ENCODE measurements around the gene SFXN2.

Gene SFXN2

GRCh38 chr10:102773320-102773719, 58.9 kb downstream of the SFXN2 start:
- no peak overlapping the region for H2AFZ ChIP-seq (ENCODE audit: insufficient read depth, low read length, poor library complexity)
- H3K9ac ChIP-seq (ENCODE audit: low read length) = no peak overlapping the region
- no peak overlapping the region for H3K23ac ChIP-seq (ENCODE audit: low read length)
- peaks cover 0 to 2% of the 10 kb centered on the region in 2 experiments for H3K36me3 ChIP-seq (ENCODE audit: control insufficient read depth in 1 of 2, insufficient read depth in 2 of 2, low read length in 2 of 2)
- no peak overlapping the region for H3K4ac ChIP-seq (ENCODE audit: low read depth, low read length)
- no peak overlapping the region for H4K8ac ChIP-seq (ENCODE audit: low read depth, low read length)
- H4K12ac ChIP-seq (ENCODE audit: low read depth, low read length) = no peak overlapping the region
- H3K4me2 ChIP-seq (ENCODE audit: low read length) = no peak overlapping the region
- peaks cover 58% of the 10 kb centered on the region for H3K79me1 ChIP-seq (ENCODE audit: low read length)
- no peak overlapping the region for H2BK12ac ChIP-seq (ENCODE audit: low read length)
- H3K4me3 ChIP-seq (ENCODE audit: low read depth, low read length) = no peak overlapping the region
- no peaks in the 10 kb centered on the region for H3K27me3 ChIP-seq (ENCODE audit: insufficient read depth, low read length)
- no peak overlapping the region for H3K14ac ChIP-seq (ENCODE audit: low read length)
- H3K18ac ChIP-seq (ENCODE audit: low read length) = no peak overlapping the region
- H4K91ac ChIP-seq (ENCODE audit: low read depth, low read length) = no peak overlapping the region
- peaks cover 3% of the 10 kb centered on the region for H3K9me3 ChIP-seq (ENCODE audit: insufficient read depth, low read depth, low read length)
- peaks cover 43 to 55% of the 10 kb centered on the region in 2 experiments for H3K4me1 ChIP-seq (ENCODE audit: control insufficient read depth in 1 of 2, insufficient read depth in 2 of 2, low read length in 2 of 2)
- H3K27ac ChIP-seq (ENCODE audit: low read depth, low read length) = no peak overlapping the region
- no peak overlapping the region for H2AK5ac ChIP-seq (ENCODE audit: low read length)
- H3K79me2 ChIP-seq (ENCODE audit: control insufficient read depth, insufficient read depth, low read length, poor library complexity) = peaks cover 27% of the 10 kb centered on the region
- DNase-seq = no peak
- no peak overlapping the region for H2BK5ac ChIP-seq (ENCODE audit: low read depth, low read length, poor library complexity)
- H2BK120ac ChIP-seq (ENCODE audit: insufficient read depth, low read length, poor library complexity) = no peak overlapping the region
- WGBS (ENCODE audit: extremely low coverage, insufficient coverage, insufficient read length) = no CpG with 5 or more reads among the region's 1 CpG

- Histone ChIP-seq H2AFZ (ENCODE audit: insufficient read depth, low read length, poor library complexity) (no peak overlapping the region), H3K4me3 (ENCODE audit: low read depth, low read length) (no peak overlapping the region), H3K23ac (ENCODE audit: low read length) (no peak overlapping the region), H3K9ac (ENCODE audit: low read length) (peak overlapping the region; percentile 14), H2BK12ac (ENCODE audit: low read length) (peak overlapping the region; percentile 81), H3K36me3 (ENCODE audit: control insufficient read depth in 1 of 2, insufficient read depth in 2 of 2, low read length in 2 of 2) (peaks cover 0 to 2% of the 10 kb centered on the region in 2 experiments), H3K79me1 (ENCODE audit: low read length) (peaks cover 60% of the 10 kb centered on the region), H3K4me1 (ENCODE audit: control insufficient read depth in 1 of 2, insufficient read depth in 2 of 2, low read length in 2 of 2) (peaks cover 42 to 56% of the 10 kb centered on the region in 2 experiments), H2BK5ac (ENCODE audit: low read depth, low read length, poor library complexity) (peak overlapping the region; percentile 55), H2BK120ac (ENCODE audit: insufficient read depth, low read length, poor library complexity) (peak overlapping the region; percentile 48), H3K9me3 (ENCODE audit: insufficient read depth, low read depth, low read length) (peaks cover 3% of the 10 kb centered on the region), H3K27me3 (ENCODE audit: insufficient read depth, low read length) (no peaks in the 10 kb centered on the region), H4K91ac (ENCODE audit: low read depth, low read length) (peak overlapping the region; percentile 87), H3K79me2 (ENCODE audit: control insufficient read depth, insufficient read depth, low read length, poor library complexity) (peaks cover 28% of the 10 kb centered on the region), H3K18ac (ENCODE audit: low read length) (peak overlapping the region; percentile 65), H3K4me2 (ENCODE audit: low read length) (no peak overlapping the region), H4K8ac (ENCODE audit: low read depth, low read length) (peak overlapping the region; percentile 68), H2AK5ac (ENCODE audit: low read length) (peak overlapping the region; percentile 97), H3K4ac (ENCODE audit: low read depth, low read length) (peak overlapping the region; percentile 95), H4K12ac (ENCODE audit: low read depth, low read length) (no peak overlapping the region), H3K14ac (ENCODE audit: low read length) (peak overlapping the region; percentile 74), H3K27ac (ENCODE audit: low read depth, low read length) (peak overlapping the region; percentile 100)
- no CpG with 5 or more reads among the region's 5 CpGs for WGBS (ENCODE audit: extremely low coverage, insufficient coverage, insufficient read length)
- no peak for DNase-seq
These were observed 59.5 kb downstream of the SFXN2 start for GRCh38 chr10:102773986-102774385.

GRCh38 chr10:102775201-102775934, 60.9 kb downstream of the SFXN2 start:
- H2AK5ac ChIP-seq (ENCODE audit: low read length) = peak overlapping the region; percentile 51
- peaks cover 3% of the 10 kb centered on the region for H3K9me3 ChIP-seq (ENCODE audit: insufficient read depth, low read depth, low read length)
- H3K18ac ChIP-seq (ENCODE audit: low read length) = peak overlapping the region; percentile 86
- peak overlapping the region; percentile 86 for H4K8ac ChIP-seq (ENCODE audit: low read depth, low read length)
- no peak overlapping the region for H3K23ac ChIP-seq (ENCODE audit: low read length)
- peak overlapping the region; percentile 53 for H3K4me2 ChIP-seq (ENCODE audit: low read length)
- H3K79me1 ChIP-seq (ENCODE audit: low read length) = peaks cover 57% of the 10 kb centered on the region
- peaks cover 37 to 56% of the 10 kb centered on the region in 2 experiments for H3K4me1 ChIP-seq (ENCODE audit: control insufficient read depth in 1 of 2, insufficient read depth in 2 of 2, low read length in 2 of 2)
- H2BK12ac ChIP-seq (ENCODE audit: low read length) = peak overlapping the region; percentile 91
- WGBS (ENCODE audit: extremely low coverage, insufficient coverage, insufficient read length) = no CpG with 5 or more reads among the region's 16 CpGs
- H3K4ac ChIP-seq (ENCODE audit: low read depth, low read length) = peak overlapping the region; percentile 53
- DNase-seq = no peak
- peak overlapping the region; percentile 96 for H4K91ac ChIP-seq (ENCODE audit: low read depth, low read length)
- H2BK5ac ChIP-seq (ENCODE audit: low read depth, low read length, poor library complexity) = peak overlapping the region; percentile 97
- H2AFZ ChIP-seq (ENCODE audit: insufficient read depth, low read length, poor library complexity) = no peak overlapping the region
- H3K14ac ChIP-seq (ENCODE audit: low read length) = peak overlapping the region; percentile 90
- no peak overlapping the region for H4K12ac ChIP-seq (ENCODE audit: low read depth, low read length)
- H3K4me3 ChIP-seq (ENCODE audit: low read depth, low read length) = no peak overlapping the region
- peaks cover 0 to 3% of the 10 kb centered on the region in 2 experiments for H3K36me3 ChIP-seq (ENCODE audit: control insufficient read depth in 1 of 2, insufficient read depth in 2 of 2, low read length in 2 of 2)
- H3K27me3 ChIP-seq (ENCODE audit: insufficient read depth, low read length) = no peaks in the 10 kb centered on the region
- H3K27ac ChIP-seq (ENCODE audit: low read depth, low read length) = peak overlapping the region; percentile 100
- peak overlapping the region; percentile 17 for H3K9ac ChIP-seq (ENCODE audit: low read length)
- peaks cover 28% of the 10 kb centered on the region for H3K79me2 ChIP-seq (ENCODE audit: control insufficient read depth, insufficient read depth, low read length, poor library complexity)
- H2BK120ac ChIP-seq (ENCODE audit: insufficient read depth, low read length, poor library complexity) = peak overlapping the region; percentile 88

DNA sequence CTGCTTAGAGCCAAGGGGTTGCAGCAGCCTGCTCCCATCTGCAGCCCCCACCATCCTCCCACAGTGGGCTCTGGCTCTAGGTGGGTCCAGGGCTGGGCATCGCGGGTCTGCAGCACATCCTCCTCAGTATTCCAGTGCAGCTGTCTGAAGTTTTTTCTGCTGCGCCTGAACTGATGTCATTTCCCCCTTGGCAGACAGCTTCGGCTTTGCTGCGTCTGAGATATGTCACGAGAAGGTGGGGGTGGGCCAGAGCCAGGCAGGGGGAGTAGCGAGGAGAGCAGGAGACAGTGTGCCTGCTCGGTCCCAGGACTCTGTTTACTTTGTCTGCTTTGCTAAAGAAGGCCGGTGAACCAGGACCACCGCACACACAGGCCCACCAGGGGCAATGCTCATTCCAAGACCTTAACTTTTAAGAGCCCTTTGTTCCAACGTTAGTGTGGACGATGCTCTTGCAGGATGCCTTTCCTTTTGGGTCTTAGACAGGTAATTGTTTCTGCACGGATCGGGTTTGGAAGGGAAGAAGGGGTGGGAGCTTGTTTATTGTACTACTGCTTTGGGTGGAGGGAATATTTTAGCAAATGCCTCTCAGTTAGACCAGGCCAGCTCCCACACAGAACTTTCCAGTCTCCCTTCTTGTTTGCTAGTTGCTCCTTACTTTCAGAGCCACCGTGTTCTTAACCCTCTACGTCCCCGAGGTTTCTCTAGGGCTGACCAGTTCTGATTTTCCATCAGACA, 61.7 kb downstream of the SFXN2 start:
- H2AFZ ChIP-seq (ENCODE audit: insufficient read depth, low read length, poor library complexity) = peak overlapping the region; percentile 56
- H2BK5ac ChIP-seq (ENCODE audit: low read depth, low read length, poor library complexity) = peak overlapping the region; percentile 97
- DNase-seq = peak; percentile 32 to 46
- peak overlapping the region; percentile 47 for H3K4me3 ChIP-seq (ENCODE audit: low read depth, low read length)
- H3K18ac ChIP-seq (ENCODE audit: low read length) = peak overlapping the region; percentile 86
- H3K9me3 ChIP-seq (ENCODE audit: insufficient read depth, low read depth, low read length) = peaks cover 3% of the 10 kb centered on the region
- H3K27ac ChIP-seq (ENCODE audit: low read depth, low read length) = peak overlapping the region; percentile 100
- H3K36me3 ChIP-seq (ENCODE audit: control insufficient read depth in 1 of 2, insufficient read depth in 2 of 2, low read length in 2 of 2) = peaks cover 0 to 5% of the 10 kb centered on the region in 2 experiments
- peak overlapping the region; percentile 53 for H3K4me2 ChIP-seq (ENCODE audit: low read length)
- H3K79me1 ChIP-seq (ENCODE audit: low read length) = peaks cover 58% of the 10 kb centered on the region
- peak overlapping the region; percentile 94 for H3K14ac ChIP-seq (ENCODE audit: low read length)
- no CpG with 5 or more reads among the region's 17 CpGs for WGBS (ENCODE audit: extremely low coverage, insufficient coverage, insufficient read length)
- peak overlapping the region; percentile 96 for H4K91ac ChIP-seq (ENCODE audit: low read depth, low read length)
- peaks cover 40 to 58% of the 10 kb centered on the region in 2 experiments for H3K4me1 ChIP-seq (ENCODE audit: control insufficient read depth in 1 of 2, insufficient read depth in 2 of 2, low read length in 2 of 2)
- H2AK5ac ChIP-seq (ENCODE audit: low read length) = peak overlapping the region; percentile 84
- peak overlapping the region; percentile 88 for H2BK120ac ChIP-seq (ENCODE audit: insufficient read depth, low read length, poor library complexity)
- peaks cover 29% of the 10 kb centered on the region for H3K79me2 ChIP-seq (ENCODE audit: control insufficient read depth, insufficient read depth, low read length, poor library complexity)
- no peak overlapping the region for H3K23ac ChIP-seq (ENCODE audit: low read length)
- H2BK12ac ChIP-seq (ENCODE audit: low read length) = peak overlapping the region; percentile 91
- H3K4ac ChIP-seq (ENCODE audit: low read depth, low read length) = peak overlapping the region; percentile 68
- H4K12ac ChIP-seq (ENCODE audit: low read depth, low read length) = peak overlapping the region; percentile 75
- H3K27me3 ChIP-seq (ENCODE audit: insufficient read depth, low read length) = no peaks in the 10 kb centered on the region
- H4K8ac ChIP-seq (ENCODE audit: low read depth, low read length) = peak overlapping the region; percentile 86
- peak overlapping the region; percentile 71 for H3K9ac ChIP-seq (ENCODE audit: low read length)
